ENCODE data around the gene NF2.
A peak's percentile ranks its signal among the peaks of the same experiment; 100 is the strongest.

Gene NF2

DNA sequence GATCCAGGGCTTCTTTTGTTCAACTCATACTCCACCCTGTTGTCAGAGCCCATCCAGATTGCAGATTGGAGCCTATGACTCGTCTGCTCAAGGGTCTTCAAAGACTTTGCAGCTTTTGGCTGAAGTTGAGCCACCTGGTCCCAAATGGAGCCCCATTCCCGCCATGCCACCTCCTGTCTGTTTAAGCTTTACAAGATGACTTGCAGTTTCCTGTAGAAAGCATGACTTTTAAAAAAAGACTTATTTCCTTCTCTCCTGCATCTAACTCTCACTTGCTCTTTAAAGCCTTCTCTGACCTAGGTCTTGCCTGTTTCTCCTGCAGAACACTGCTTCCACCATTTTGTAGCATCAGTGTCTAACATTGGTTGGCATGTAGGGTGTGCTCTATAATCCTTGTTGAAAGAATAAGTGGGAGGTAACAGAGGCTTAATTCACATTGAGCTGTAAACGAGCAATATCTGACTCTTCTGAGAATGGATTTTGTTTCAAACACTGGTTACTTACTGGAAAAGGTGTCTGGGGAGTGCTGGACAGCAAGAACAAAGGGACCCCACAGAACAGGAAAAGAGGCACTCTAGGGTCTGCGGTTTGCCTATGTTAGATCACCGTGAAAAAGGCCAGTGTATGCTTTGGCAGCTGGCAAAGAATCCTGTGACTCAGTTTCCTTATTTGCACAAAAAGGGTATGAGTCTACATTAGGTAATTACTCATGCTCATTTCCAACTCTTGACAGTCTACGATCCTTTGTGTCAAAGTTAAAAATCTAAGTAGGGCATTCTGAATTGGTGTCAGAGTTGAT, 30.3 kb downstream of the NF2 start:
- no peak for DNase-seq

DNA sequence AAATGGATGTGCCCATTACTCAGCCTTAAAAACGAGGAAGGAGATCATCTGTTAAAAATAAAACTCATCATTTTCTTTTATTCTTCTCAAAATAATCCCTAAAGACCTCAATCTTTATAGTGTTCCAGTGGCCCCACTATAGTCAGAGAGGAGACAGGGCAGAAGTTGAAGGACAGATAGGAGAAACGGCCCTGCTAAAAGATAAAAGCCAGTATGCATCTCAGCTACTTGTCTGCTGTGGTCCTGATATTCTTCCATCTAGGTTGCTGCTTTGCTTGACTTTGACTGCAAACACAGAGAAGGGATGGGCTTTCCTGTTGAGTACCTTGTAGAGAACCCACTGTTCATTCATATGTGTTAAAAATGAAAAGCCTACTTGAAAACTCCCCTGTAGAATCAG, 31.4 kb downstream of the NF2 start:
- no peak for DNase-seq

DNA sequence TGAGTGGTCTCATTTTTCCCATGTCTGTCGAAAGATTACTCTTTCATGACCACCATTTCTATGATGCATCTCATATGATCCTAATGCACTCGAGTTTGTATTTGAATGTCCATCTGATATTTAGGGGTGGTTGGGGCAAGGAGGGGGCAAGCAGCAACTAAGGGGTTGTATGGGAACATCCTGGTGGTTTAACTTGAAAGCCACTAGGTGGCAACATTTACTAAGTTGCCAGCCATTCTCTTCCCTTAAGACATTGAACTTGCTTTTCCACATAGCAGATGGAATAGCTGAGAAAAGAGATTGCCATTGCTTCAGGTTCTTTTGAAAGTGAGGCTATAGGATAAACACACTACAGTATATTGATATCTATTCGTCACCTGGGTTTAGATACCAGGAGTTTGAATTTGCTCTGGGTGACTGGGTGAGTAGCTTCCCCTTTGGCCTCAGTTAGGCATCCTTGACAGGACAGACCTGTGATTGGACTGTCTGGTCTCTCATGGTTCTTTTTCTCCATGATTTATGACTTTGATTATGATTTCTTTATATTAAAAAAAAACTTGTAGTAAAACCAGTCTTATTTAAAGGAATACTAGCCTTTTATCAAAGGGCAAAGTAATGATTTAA, 32.4 kb downstream of the NF2 start:
- DNase-seq: peak; percentile 60

DNA sequence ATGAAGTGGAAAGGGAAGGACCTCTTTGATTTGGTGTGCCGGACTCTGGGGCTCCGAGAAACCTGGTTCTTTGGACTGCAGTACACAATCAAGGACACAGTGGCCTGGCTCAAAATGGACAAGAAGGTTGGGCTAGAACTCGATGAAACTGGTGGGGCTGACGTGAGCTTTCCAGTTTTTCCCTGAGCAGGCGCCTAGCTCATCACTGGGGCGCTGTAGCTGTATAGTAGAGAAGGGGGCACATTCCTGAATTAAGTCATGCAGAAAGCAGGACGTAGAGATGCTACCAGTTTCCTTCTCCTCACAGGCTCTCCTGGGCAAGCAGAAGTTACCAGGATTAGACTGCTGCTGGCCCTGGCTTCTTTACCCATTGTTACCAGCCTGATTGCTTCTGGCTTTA, 33.3 kb downstream of the NF2 start:
- no peak for DNase-seq

DNA sequence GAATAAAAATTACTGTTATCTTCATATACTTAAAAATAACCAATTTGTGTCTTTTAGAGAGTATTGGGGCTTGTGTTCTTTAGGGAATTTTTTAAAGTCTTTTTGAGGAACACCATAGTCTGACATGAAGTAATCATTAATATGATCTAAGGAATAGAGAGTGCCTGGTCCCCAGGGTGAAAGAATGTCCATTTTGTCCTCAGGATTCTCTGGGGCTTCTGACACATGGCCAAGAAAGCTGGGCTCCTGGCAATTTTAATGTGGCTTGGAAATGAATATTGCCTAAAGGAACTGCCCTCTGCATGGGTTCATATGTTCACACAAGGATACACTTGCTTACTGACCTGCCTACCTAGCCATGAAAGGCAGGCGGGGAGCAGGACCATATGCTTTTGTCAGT, 33.7 kb downstream of the NF2 start:
- DNase-seq: no peak

DNA sequence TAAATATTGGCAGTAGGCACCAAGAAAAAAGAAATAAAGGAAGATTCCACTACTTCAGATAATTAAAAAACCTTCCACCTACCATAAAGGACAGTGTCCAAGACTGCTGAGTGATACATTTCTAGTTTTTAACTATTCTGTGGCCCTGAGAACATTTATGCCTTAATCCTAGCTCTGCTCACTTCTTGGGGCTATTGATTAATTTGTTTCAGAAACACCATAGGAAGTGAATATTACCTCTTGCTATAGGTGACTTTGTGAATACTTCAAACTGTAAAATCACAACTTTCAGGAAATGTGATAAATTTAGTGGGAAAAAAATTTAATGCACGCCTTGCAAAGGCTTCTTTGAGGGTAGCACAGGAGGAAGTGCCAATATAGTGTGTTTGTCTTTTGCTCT, 35.2 kb downstream of the NF2 start:
- no peak for DNase-seq

DNA sequence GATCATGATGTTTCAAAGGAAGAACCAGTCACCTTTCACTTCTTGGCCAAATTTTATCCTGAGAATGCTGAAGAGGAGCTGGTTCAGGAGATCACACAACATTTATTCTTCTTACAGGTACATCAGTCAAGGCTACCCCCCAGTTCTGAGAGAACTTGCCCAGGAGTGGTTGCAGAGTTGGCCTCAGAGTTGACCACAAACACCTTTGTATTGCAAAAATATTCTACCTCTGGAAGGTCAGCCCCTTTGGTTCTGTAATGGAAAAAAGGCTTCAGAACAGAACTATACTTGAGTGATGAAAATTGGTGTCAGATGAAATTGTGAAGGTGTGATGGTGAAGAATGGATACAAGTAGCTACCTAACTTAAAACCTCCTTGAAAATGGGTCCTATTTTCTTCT, 35.7 kb downstream of the NF2 start:
- DNase-seq: no peak

DNA sequence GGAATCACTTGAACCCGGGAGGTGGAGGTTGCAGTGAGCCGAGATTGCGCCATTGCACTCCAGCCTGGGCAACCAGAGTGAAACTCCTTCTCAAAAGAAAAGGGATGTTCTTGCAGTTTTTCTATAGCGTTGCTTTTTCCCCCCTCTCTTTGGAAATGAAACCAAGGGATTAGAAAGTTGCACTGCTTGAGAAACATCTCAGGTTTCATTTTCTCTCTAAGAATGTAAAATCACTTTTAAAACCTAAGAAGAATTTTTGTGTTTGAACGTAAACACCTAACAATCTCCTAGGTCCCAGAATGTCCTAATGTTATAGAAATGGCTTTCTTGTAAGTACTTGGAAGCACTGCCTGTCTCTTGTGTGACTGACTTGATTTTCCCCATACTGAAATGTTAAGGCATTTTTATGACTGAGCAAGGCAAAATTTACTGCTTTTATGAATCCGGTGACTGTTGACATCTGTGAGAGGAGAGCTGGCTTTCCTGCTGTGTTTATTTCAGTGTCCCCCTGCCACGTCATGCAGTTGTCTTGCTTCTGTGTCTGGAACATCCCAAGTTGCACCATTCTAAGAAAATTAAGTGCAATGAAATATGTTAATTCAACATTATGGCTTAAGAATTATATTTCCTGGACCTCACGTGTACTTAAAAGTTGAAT, 37.7 kb downstream of the NF2 start:
- peak; percentile 91 for DNase-seq

DNA sequence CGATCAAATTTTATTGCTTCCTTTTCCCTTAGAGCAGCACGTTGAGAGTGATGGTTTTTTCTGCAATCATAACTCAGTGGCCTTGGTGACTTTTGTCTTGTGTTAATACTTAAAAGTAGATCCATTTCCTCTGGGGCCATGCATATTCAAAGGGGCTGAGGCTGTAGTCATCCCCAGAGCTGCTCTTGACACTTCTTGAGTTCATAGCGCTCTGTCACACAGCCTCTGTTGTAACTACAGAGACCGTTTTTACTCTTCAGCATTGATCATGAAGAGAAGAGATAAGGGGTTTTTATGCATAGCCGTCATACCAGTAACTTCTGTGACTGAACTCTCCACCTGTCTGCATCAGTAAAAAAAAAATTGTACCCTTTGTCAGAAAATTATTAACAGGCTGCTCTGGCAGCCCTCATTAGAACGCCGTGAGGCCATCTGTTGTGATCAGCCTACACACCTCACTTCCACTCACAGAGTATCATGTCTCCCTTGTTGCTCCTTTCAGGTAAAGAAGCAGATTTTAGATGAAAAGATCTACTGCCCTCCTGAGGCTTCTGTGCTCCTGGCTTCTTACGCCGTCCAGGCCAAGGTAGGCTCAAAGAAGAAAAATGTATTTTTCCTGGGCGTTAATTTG, 38.4 kb downstream of the NF2 start:
- DNase-seq: no peak

DNA sequence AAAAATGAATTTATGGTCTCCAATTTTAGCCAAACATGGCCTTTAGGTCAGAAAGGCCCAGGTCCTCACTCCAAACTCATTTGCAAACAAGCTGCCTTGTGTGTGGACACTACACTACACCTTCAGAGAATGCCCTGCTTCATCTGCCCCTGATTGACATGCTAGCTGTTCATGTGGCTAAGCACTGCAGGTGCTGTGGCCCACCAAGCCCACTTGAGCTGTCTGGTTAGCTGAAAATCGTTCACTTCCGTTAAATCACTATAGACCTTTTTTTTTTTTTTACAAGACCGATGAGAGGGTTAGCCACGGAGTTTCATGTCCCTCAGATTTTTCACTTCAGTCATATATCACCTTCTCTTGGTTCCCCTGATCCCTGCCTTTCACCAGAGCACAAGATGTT, 39.3 kb downstream of the NF2 start:
- no peak for DNase-seq

DNA sequence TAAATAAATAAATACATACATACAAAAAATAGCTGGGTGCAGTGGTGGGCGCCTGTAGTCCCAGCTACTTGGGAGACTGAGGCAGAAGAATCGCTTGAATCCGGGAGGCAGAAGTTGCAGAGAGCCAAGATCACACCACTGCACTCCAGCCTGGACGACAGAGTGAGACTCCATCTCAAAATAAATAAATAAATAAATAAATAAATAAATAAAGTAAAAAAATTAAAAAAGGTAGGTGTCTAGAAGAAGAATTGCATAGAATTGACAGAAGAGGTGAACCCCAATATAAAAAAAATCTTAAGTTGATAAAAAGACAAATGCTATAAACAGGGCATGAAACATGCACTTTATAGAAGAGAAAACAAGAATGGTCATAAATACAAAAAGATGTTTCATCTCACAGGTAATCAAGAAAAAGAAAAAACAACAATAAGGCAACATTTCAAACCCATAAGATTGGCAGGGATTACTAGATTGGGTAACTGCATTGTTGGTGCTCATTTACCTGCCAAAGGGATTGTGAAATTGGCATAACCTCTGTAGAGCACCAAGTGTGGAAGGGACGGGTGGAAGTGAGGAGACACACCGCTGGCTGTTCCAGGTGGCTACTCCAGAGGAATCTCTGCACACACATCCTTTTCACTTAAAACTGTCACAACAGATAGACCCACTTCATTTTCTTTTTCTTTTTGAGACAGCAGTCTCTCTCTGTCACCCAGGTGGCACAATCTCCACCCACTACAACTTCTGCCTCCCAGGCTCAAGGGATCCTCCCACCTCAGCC, 44.7 kb downstream of the NF2 start:
- no peak for DNase-seq

DNA sequence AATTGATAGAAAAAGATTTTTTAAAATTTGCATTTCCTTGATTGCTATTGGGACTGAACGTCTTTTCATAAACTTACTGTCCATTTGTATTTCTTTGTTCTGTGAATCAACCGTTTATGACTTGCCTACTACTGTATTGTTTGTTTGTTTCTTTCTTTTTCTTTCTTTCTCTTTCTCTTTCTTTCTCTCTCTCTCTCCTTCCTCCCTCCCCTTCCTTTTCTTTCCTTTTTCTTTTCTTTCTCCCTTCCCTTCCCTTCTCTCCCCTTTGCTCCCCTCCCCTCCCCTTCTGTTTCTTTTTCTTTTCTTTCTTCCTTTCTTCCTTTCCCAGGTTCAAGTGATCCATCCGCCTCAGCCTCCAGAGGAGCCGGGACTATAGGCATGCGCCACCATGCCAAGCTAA, 46.9 kb downstream of the NF2 start:
- DNase-seq: no peak

DNA sequence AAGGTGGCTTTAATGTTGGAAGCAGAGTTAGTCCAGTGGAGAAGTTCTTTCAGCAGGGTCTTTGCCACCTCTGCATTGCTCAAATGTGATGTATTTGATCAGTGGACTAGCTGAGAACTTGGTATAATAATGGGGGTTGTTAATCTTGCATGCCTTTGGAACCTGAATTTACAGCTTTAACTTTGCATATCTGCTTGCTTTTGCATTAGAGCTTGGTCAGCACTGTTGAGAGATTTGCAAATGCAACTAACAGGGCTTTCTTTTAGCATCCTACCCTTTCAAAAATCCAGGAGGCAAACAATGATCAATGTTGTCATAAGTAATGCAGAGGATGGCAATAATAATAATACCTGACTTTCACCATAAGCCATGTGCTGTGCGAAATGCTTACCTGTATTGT, 48.2 kb downstream of the NF2 start:
- no peak for DNase-seq

DNA sequence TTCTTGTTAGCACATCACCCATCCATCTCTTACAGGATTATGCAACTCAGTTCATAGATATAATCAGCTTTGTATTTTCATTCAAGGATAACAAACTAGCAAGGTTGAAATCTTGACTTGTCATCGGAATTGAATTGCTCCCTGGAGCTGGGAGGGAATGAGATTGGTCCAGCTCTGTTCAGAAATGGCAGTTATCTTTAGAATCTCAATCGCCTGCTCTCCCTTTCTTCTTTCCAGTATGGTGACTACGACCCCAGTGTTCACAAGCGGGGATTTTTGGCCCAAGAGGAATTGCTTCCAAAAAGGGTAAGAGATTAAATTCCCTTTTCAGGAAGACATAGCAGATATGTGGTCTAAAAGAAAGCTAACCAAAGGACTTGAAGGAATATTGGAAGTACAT, 51.0 kb downstream of the NF2 start:
- no peak for DNase-seq

DNA sequence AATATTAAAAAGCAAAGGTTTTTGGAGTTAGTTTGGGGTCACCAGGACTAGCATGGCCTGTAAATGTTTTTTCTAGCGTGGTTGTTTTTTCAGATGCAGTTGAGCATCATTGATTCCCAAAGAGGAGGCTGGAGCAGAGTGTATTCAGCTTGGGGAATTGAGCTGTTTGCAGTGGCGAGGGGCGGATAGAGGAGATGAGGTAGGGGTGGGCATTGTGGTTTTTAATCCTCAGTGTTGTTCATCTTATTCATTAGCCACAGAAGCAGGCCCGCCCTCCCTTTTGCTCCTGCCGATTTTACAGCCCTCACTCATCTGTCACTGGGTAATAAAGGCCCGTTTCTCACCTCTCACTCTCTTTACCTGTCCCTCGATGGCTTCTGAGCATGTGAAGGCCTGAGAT, 51.4 kb downstream of the NF2 start:
- no peak for DNase-seq

DNA sequence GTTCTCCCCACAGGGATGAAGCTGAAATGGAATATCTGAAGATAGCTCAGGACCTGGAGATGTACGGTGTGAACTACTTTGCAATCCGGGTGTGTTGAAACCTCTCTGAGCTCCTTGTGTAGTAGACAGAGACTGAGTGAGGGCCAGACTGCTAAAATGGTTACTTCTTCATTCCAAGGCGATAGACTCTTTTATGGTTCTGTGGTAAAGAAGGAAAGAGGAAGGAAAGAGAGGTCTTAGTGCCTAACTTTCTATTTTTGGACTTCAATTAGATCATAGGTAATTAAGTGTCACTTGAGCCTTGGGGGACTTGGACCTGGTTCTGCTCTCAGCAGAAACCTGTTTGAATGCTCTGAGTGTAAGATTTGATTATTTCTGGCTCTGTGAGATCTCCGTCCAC, 54.7 kb downstream of the NF2 start:
- DNase-seq: peak; percentile 10

DNA sequence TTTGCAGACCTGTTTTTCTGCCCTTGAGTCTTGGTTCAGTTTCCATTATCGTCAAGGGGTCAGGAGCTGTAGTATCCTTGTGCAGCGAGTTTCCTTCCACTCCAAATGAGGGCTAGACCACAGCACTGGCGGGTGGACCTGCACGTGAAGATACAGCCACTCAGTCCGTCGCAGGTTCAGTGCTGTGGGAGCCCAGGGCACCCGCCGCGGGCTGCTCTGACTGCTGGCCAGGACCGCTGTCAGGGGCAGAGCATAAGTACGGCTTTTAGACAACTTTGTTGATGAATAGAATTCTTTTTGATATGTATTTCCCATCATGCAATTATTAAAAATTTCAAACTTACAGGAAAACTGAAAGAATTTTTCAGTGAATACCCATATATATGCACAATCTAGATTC, 56.6 kb downstream of the NF2 start:
- no peak for DNase-seq

DNA sequence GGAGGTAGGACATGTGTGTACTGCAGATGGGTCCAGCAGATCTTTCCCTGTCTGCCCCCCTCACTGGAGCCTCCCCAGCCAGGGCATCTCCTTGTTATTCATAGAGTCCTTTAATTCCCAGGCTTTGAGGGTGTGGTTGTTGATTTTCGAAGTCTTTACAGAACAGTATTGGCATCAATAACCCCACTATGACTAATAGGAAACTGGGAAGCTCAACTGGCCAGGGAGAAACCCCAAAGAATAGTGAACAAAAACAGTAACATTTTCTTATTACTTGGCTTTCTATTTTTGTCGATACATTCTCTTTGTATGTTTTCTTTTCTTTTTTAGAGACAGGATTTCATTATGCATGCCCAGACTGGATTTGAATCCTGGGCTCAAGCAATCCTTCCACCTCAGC, 57.9 kb downstream of the NF2 start:
- DNase-seq: no peak

DNA sequence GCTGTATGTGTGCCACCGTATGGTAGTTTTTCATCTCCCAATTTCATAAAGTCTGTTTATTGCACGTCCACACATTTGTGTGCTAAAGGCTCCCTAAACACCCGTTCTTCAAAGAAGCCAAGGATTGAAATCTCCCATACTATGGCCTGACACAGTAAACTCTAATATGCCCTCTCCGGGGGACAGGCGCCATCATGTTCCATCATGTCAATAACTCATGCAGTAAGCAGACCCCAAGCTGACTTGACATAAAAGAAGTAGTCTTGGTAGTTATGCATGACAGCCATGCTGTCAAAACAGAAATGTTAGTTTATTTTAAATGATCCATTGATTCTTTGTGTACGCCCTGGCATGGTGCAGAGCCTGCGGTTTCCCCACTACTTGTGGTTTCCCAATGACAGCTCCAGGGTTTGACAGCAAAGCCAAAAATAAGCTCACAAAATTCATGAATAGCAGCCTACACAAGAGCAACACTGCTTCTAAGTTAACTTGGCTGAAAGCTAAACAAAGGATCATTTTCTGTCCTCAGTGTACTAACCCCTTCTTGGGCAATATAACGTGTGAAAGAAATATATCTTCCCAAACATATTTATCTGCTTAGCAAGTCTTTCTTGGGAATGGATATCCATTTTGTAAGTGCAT, 59.9 kb downstream of the NF2 start:
- peak; percentile 53 for DNase-seq

DNA sequence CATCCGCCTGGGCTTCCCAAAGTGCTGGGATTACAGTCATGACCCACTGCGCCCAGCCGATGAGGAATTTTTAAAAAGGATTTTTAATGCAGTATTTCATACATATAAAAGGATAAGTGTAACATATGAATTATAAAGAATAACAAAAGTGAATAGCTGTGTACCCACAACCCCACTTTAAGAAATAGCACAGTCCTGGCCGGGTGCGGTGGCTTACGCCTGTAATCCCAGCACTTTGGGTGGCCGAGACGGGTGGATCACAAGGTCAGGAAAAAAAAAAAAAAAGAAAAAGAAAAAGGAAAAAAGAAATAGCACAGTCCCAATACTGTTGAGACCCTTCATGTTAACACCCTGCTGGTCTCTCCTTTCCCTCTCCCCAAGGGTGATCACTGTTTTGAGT, 62.1 kb downstream of the NF2 start:
- DNase-seq: no peak

DNA sequence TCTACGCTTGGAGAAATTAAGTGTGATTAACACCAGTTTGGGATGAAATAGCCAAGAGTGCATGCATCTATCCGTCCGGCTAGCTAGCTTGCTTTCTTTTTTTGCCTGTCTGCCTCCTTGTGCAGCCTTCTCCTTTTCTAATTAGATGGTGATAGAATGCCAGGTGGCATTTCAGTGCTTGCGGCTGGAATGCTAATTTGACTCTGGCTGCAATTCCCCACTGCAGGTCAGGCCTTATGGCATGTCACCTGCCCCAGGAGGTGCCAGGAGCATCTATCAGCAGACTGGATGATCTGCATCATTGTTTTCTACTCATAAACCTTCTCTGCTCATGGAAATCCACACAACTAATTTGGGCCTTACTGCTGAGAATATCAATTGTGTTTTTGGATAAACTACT, 65.2 kb downstream of the NF2 start:
- no peak for DNase-seq

DNA sequence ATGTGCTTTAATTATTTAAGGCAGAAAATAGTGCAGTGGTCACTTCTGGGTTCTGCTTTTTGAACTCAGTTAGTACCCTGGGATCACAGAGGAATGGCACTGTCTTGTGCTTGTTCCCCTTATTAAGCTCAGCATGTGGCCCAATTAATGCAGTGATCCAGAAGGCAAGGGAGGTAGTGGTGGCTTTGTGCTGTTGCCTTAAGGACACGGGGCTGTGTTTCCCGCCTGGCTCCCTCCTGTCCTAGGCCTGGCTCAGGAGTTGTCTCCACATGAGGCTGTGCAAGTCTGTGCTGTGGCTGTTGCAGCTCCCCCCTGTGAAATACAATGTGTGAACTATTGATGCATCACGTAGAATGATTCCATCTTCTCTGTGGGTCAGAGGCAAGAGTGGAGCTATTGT, 67.2 kb downstream of the NF2 start:
- no peak for DNase-seq

Data from fibroblast of skin of right quadriceps (primary cell).